T follicular helper cell (primary cell): ENCODE measurements around the gene FBXO15.

ENCODE experiments used
- DNase-seq: peaks from one replicate; pipeline ENCODE4 v3.0.0-alpha.2; 2020; ENCODE audit warnings: low read depth

The FBXO15 gene

DNA sequence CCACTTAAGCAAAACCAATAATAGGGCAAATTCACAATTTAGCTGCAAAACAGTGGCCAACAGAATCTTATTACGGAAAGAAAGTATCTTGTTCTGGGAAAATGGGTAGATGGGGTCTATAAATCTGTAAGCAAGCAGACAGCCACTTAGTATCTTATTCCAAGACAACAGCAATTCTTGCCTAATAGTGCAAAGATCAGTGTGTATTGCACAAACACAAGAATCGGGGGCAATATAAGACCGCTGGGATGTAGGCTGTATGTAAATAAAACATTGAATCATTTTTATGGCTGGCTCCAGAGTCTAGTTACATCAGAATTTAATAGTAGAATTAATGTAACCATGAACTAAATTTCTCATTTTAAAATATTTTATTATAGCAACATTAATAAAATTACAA, 85.6 kb downstream of the FBXO15 start:
- DNase-seq, result no peak

DNA sequence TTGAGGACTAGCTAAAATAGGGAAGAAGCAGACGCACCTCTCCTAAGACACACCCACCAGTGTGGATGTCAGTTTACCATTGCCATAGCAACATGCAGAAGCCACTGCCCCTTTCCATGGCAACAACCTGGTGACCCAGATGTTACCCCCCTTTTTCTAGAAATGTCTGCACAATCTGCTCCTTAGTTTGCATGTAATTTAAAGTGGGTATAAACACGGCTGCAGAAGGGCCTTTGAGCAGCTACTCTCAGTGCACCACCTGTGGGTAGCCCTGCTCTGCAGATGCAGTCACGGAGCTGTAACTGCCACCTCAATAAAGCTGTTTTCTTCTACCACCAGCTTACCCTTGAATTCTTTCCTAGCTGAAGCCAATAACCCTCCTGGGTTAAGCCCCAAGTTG, 87.1 kb downstream of the FBXO15 start:
- DNase-seq, result no peak

DNA sequence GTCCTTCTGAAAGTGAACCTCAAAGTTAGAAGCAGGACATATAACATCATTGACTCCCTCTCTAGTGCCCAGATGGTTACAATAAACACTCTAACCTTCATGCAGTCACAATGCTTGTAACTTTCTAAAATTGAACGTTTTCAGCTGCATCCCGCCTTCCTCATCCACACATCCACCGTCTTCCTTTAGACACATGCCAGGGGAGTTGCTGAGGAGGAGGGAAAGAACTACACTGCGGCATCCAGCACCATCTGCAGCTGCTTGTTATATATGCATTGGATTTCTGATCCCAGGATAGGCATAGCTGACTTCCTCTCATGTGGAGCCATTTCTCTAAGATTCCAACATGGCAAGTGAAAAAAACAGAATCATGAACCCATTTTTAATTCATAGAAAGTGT, 96.8 kb downstream of the FBXO15 start:
- no peak for DNase-seq

DNA sequence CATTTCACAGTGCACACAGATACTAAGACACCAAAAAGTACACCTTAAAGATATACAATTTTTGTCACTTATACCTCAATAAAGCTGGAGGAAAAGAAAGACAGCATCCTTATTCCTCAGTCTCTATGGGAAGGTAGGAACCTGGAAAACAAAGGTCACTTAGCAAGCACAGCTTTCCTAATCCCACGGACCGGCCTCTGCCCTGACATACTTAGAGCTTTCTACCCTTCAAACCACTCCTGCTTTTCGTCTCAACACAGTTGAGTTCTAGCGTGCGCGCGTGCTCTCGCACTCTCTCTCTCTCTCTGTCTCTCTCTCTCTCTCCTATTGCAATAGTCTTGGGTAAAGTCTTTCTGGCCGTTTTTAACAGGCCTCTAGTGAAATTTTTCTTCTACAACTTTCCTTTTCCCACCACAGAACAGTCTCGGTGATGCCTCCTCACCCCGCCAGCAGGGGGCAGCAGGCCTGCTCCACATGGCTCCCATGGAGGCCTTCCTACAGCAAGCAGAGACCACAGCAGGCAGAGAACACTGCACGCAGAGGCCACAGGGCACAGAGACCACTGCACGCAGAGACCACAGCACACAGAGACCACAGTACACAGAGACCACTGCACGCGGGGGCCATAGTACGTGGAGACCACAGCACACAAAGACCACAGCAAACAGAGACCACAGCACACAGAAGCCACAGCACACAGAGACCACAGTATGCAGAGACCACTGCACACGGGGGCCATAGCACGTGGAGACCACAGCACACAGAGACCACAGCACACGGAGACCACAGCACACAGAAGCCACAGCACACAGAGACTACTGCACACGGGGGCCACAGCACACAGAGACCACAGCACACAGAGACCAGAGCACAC, 106.9 kb downstream of the FBXO15 start:
- peak; percentile 36 for DNase-seq

DNA sequence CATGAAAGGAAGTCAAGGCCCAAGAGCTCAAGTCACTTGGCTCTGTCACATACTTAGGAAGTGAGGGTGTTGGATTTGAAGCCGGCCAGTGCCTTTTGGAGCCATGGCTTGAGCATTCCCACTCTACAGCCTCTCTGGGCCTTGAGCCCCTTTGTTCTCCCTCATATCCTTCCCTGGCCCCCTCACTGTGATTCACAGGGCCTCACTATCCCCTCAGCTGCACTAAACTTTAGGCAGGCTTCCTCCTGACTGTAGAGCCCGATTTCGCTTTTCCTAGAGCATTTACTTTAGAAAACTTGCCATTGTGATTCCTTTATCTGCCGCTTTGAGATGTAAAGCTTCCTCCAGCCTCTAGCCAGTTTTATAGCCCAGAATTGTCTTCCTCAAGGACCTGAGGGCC, 107.6 kb downstream of the FBXO15 start:
- DNase-seq, result no peak

DNA sequence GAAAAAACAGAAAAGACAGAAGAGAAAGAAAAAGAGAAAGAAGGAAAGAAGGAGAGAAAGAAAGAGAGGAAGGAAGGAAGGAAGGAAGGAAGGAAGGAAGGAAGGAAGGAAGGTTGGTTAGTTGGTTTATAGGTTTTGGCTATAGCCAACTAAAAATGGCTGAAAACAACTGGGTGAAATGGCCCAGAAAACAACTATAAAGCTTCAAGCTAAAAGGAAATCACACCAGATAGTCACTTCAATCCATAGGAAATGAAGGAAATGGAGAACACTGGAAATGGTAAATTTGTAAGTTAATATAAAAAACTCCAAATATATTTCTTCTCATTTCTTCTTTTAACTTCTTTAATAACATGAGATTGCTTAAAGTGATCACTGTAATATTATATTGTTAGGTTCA, 118.5 kb downstream of the FBXO15 start:
- DNase-seq, result no peak
